Measurements from ENCODE around the gene PGGT1B. TPM values are rescaled to one million over a fixed set of nuclear protein-coding genes. Genes with fewer than 3 reads are reported as not detected.

The PGGT1B gene
- total and polyA plus RNA-seq, 9 of the 15 experiments (the other 6 are each of a cell fraction or from before 2014, with no cell fraction given) = 5.3 to 33.7 (median 19.8) TPM

DNA sequence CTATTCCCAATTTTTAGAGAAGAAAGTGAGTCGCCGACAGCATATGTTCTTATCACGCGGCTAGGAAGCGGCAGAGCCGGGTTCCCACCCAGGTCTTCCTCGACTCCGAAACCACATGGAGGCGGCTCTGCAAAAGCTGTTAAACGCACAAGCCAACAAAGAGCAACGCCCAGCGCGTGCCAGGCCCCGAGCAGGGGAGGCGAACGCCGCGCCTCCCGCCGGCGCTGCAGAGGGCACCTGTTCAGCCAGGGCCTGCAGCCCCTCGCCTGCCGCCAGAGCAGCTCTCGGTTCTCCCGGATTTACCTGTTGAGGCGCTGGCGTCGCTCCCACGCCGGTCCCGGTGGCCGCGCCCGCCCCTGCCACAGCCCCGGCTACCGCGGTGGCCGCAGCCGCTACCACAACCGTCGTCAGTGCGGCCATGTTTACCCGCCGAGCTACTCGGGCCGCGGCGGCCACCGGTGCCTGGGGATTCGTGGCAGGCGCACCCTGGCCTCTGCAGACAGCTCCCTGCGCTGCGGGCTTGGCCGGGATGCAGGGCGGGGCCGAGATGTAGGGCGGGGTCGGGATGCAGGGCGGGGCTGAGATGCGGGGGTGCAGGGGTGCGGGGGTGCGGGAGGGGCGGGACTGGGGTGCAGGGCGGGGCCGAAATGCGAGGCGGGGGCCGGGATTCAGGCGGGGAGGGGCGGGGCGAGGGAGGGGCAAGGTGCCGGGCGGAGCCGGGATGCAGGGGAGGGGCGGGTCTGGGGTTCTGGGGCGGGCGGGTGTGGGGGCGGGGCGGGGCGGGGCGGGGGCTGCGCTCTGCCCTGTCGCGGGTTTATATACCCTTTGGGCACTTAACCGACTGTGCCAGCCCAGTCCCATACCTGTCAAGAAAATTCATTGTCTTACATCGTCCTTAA is 33.7 kb upstream of the PGGT1B start, which contains the start of gene CCDC112:
TSS of gene CCDC112 (minus strand) at position 531 of the 899 bp plus-strand sequence. CDS start at position 420, 111 bp downstream.
- Histone ChIP-seq H3K4me2 (ENCODE audit: insufficient read depth, low read length) (peak within 1 kb of the TSS; percentile 89), H3K4me1 (replicated peaks in 1 of 2; ENCODE audit: control insufficient read depth in 2 of 2, insufficient read depth in 2 of 2, low read length in 2 of 2) (peaks cover 5 to 6% of the 10 kb centered on the region in 2 experiments; a peak in 4 of 5 replicates), H3K79me2 (ENCODE audit: control insufficient read depth, insufficient read depth, low read length) (peaks cover 15% of the 10 kb centered on the region; the same call in 1 of the 3 replicates), H3K9ac (ENCODE audit: insufficient read depth in 1 of 2, low read depth in 2 of 2, low read length in 2 of 2) (peak within 1 kb of the TSS; percentile 59 to 96), H3K9me1 (ENCODE audit: control insufficient read depth, insufficient read depth, low read length) (no peaks in the 10 kb centered on the region), H3K27ac (ENCODE audit: extremely low read depth, low read depth, low read length) (peak within 1 kb of the TSS; percentile 69; the same call in 2 of the 3 replicates), H4K20me1 (replicated peaks; ENCODE audit: control insufficient read depth, insufficient read depth, low read length) (no peaks in the 10 kb centered on the region), H3K36me3 (ENCODE audit: control insufficient read depth, insufficient read depth, low read length) (no peaks in the 10 kb centered on the region), H3K27me3 (ENCODE audit: control insufficient read depth in 2 of 2, insufficient read depth in 2 of 2, low read length in 2 of 2) (no peaks in the 10 kb centered on the region), H3K9me3 (replicated peaks; ENCODE audit: control insufficient read depth, insufficient read depth, low read depth, low read length) (peaks cover 11% of the 10 kb centered on the region), H2AFZ (ENCODE audit: low read depth, low read length) (peak within 1 kb of the TSS; percentile 94), H3K4me3 (peak within 1 kb of the TSS; percentile 65)
- ATAC-seq = peak; percentile 97
- ChIA-PET CTCF (ENCODE audit: low intra/inter-chr PET ratio) (no interaction called here), POLR2A (interaction anchor here (0.6 to 1.7 kb wide), 6 partner anchors 9 to 127 kb away, joined by 3 to 9 read pairs (median 4); partner anchors contain the start of gene TRIM36)
- intact Hi-C loops (cut with micrococcal nuclease) (loop anchor here (1.0 kb wide), 1 partner anchor 34 kb away; the partner anchor contains the start of gene PGGT1B), in situ Hi-C loops (cut with MboI) (no loop called here)
- peak; percentile 83 to 97 (median 96) for DNase-seq (ENCODE audit: extremely low read depth in 1 of 4, low spot score in 3 of 4)
- FAIRE-seq = no peak
- no TSS peak for BruUV-seq (replicated peaks)
- WGBS (ENCODE audit: insufficient coverage, low coverage, missing lambda C conversion rate) = 2% methylated on average over 41 of the region's 86 CpGs
- TF ChIP-seq SPI1 (IDR thresholded peaks at IDR 0.05; ENCODE audit: borderline replicate concordance, low read depth, low read length) = no peak
- TF ChIP-seq, protein P1, sequence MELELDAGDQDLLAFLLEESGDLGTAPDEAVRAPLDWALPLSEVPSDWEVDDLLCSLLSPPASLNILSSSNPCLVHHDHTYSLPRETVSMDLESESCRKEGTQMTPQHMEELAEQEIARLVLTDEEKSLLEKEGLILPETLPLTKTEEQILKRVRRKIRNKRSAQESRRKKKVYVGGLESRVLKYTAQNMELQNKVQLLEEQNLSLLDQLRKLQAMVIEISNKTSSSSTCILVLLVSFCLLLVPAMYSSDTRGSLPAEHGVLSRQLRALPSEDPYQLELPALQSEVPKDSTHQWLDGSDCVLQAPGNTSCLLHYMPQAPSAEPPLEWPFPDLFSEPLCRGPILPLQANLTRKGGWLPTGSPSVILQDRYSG (tag; conservative IDR thresholded peaks at IDR 0.05; ENCODE audit: low read depth) = peak; percentile 76
- TF ChIP-seq ESRRA (IDR thresholded peaks at IDR 0.05; ENCODE audit: borderline replicate concordance, low read depth) = no peak
- no peak for TF ChIP-seq ZNF780A (CRISPR knock-in tag; IDR thresholded peaks at IDR 0.05)
- TF ChIP-seq E2F3 (CRISPR knock-in tag; IDR thresholded peaks at IDR 0.05) = 0 out of 2 replicates have a peak, but pooled peaks have one; percentile 58
- TF ChIP-seq KDM5B (IDR thresholded peaks at IDR 0.05; ENCODE audit: insufficient replicate concordance, low read depth, low read length) = peak; percentile 80
- peak; percentile 87 for TF ChIP-seq ZFX (CRISPR knock-in tag; IDR thresholded peaks at IDR 0.05)
- no peak for TF ChIP-seq SETDB1 (IDR thresholded peaks at IDR 0.05; ENCODE audit: low read length)
- TF ChIP-seq L3MBTL2 (IDR thresholded peaks at IDR 0.05) = peak; percentile 95
- peak; percentile 41; the same call in 1 of the 2 replicates for TF ChIP-seq MTA3 (IDR thresholded peaks at IDR 0.05; ENCODE audit: borderline replicate concordance)
- 0 out of 2 replicates have a peak, but pooled peaks have one; percentile 29 for TF ChIP-seq ZNF174 (CRISPR knock-in tag; IDR thresholded peaks at IDR 0.05)
- TF ChIP-seq ARNT (IDR thresholded peaks at IDR 0.05) = no peak
- peak; percentile 44 for TF ChIP-seq HMGN3 (IDR thresholded peaks at IDR 0.05; ENCODE audit: borderline replicate concordance, extremely low read depth, insufficient read length, low read depth, low read length)
- TF ChIP-seq, protein P2, sequence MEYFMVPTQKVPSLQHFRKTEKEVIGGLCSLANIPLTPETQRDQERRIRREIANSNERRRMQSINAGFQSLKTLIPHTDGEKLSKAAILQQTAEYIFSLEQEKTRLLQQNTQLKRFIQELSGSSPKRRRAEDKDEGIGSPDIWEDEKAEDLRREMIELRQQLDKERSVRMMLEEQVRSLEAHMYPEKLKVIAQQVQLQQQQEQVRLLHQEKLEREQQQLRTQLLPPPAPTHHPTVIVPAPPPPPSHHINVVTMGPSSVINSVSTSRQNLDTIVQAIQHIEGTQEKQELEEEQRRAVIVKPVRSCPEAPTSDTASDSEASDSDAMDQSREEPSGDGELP (CRISPR knock-in tag; IDR thresholded peaks at IDR 0.05; ENCODE audit: borderline replicate concordance) = peak; percentile 58; the same call in 1 of the 2 replicates
- no peak for TF ChIP-seq ZNF324 (CRISPR knock-in tag; IDR thresholded peaks at IDR 0.05)
- TF ChIP-seq GABPB2 (CRISPR knock-in tag; conservative IDR thresholded peaks at IDR 0.05) = no peak
- TF ChIP-seq HNRNPLL (IDR thresholded peaks at IDR 0.05; ENCODE audit: low read depth, low read length, poor library complexity, severe bottlenecking) = peak; percentile 28
- TF ChIP-seq FUS (optimal IDR thresholded peaks at IDR 0.05; ENCODE audit: low read depth, low read length) = no peak
